Activated CD4-positive, alpha-beta T cell treated with anti-CD3 and anti-CD28 coated beads, Interleukin-2, amount 50 U/mL, for 1 hour (primary cell): ENCODE data around the gene CDS1.
"Not testable (repeated sequence)": the region's sequence is repeated elsewhere in the genome, so short reads cannot be mapped to it uniquely, and the experiment has no call there.

ENCODE experiments used
- DNase-seq: peaks from one replicate; pipeline ENCODE4 v3.0.0-alpha.2; 2020

The CDS1 gene

DNA sequence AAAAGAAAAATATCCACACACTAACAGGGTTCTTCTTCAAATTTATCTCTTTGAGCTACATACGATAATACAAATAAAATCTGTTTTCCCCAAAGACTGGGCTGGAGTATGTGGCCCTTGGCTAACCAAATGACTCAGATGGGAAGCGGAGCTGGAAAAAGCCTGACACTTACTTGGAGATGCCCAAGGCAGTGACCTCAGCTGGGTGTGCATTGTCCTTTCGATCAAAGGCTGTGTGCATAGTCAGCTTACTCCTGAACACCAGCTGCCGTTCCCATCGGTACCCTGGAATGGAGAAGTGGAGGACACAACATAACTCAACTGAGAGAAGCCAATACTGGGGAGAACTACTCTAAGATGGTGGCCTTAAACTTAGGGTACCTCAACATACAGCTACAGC is 95.1 kb downstream of the CDS1 start:
- no peak for DNase-seq

DNA sequence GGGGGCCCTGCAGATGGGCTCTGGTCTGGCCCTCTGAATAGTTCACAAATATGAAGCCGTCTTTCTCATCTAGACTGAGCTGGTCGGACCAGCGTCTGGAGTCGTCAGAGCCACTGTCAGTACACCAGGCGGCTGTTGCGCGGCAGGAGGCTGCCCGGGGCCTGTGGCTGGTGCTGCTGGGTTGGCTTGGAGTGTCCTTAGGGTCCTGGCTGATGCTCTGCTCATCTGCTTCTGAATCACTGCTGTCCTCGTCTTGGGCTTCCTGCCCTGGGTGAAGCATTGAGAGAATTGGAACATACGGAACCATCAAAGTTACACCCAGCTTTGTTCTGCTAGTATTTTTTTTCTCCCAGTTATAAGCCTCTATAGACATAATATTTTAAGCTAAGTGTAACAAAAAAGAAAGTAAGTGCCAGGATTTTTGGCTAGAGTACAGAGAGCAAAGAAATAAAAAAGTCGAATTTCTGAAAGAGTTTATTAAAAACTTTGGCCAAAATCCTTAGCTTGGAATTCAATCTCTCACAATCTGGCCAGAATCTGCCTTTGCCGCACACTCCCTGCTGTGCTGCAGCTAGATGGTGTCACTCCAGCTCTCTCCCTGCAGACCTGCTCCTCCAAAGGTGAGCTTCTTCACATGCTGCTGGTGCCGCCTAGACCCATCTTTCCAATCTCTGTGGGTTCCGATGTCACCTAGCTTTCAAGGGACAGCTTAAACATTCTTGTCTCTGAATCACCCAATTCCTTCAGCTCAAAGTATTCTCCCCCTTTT is 96.2 kb downstream of the CDS1 start:
- DNase-seq, result no peak

- no peak for DNase-seq
Measured at GRCh38 chr4:84680956-84681355, 98.0 kb downstream of the CDS1 start.

DNA sequence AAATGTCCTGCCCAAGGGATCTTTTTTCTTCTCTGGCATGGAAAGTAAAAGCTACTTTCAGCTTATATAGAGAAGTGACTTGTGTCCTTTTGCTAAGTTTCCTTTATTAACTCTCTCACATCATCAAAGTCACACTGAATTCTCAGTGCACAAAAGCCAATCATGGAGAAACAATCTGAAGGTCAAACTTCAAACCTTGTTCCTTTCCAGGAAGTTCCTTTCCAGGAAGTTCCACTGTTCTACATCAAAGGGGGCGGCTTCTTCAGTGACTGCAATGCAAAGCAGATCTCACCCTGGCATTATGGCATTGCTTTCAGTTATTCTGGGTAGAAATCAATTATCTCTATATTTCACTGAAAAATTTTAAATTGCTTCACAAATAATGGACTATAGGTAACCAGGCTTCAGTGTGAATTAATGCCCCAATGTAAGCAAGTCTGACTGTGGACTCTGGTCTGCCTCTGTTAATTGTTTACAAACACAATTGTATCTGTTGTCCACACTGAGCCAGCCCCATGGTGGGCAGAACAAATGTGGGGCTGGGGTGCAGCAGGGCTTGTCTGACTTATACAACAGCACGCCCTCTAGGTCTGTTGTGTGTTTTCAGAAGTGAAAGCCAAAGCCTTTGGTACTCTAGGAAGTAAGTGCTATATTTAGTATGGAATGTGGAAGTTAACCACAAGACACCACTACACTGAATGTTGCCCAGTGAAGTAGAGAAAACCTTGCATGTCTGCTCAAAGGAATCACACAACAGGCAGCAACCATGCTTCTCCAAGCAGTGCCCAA is 98.8 kb downstream of the CDS1 start:
- no peak for DNase-seq

GRCh38 chr4:84682661-84683060 is 99.7 kb downstream of the CDS1 start:
- not testable (repeated sequence) for DNase-seq

DNA sequence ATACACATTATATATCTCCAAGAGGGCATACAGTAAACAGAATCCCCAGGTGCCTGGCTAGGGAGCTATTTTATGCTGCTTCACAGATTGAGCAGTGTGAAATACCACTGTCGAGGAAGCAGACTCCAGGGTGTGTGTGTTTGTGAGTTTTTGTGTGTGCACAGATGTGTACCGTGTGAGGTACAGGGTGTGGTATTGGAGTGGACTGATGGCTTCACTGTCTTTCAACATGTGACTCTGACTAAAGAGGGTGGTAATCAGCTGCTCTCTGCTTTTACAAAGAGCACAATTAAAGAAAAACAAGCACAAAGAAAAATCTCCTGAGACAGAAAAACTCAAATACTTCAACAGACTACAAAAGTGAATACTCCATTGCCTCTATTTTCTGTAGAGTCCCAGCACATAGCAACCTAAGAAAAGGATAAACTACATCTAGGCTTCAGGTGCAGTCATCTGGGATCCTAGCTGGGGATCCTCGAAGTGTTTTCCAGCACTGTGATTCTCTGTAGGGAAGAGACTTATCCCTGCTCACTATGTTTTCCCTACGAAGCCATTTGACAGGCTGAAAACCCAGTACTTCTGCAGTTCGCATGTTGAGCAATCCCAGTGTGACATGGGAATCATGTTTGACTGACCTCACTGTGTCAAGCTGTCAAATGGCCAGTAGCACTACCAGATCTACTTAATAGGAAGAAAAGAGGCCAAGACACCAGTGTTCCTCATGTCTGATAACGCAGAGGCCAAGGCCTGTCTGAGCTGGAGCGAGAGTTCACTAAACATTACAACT is 100.3 kb downstream of the CDS1 start:
- DNase-seq, result no peak

GRCh38 chr4:84684361-84684760 is 101.4 kb downstream of the CDS1 start:
- no peak for DNase-seq

GRCh38 chr4:84685105-84685504 is 102.2 kb downstream of the CDS1 start:
- DNase-seq, result no peak

GRCh38 chr4:84688605-84689004 is 105.7 kb downstream of the CDS1 start:
- DNase-seq, result no peak

GRCh38 chr4:84689197-84689596 is 106.3 kb downstream of the CDS1 start:
- no peak for DNase-seq

GRCh38 chr4:84690481-84690880 is 107.6 kb downstream of the CDS1 start:
- no peak for DNase-seq

- no peak for DNase-seq
Measured at GRCh38 chr4:84691170-84691691, 108.3 kb downstream of the CDS1 start.

DNA sequence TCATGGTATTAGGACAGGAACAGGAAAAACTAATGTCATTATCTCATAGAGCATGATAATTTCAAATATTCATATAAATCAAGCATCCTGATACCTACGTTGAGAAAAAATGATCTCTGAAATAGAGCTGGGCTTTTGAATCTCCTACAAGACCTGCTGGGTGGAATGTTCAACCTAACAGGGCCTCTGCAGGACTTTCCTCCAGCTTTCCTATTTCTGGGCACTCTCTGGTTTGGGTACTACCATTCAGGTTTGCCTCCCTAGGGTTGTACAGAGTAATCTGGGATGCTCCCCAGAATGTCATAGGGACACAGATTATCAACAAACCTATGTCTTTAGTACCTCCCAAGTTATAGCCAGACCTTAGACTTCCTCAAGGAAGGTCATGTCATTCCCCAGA is 108.9 kb downstream of the CDS1 start:
- no peak for DNase-seq

GRCh38 chr4:84697159-84697558 is 114.2 kb downstream of the CDS1 start:
- no peak for DNase-seq

DNA sequence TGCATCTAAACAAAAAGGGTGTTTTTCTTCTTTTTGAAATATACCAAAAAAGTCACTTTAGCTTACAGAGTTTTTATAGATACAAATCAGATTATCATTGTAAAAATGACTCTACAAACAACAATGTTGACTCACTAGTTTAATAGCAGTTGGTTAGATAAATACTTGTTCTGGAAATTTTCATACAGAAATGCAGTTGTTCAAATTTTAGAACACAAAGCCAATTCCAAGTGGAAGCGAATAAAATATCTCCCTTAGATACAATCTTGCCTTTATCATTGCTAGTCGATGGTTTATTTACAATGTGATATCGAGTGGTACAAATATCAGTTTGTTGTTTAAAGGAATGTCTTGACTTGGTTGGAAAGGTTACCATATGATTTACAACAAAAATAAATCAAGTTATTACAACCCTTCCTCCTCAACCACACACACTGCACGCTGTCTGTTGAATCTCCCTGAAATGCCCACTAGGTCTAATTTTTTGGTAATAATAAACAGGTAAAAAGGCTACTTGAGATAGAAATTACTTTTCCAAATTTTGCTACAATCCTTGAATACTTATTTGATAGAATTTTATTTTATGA is 114.8 kb downstream of the CDS1 start:
- DNase-seq, result no peak

- no peak for DNase-seq
Measured at GRCh38 chr4:84699001-84699671, 116.2 kb downstream of the CDS1 start.
